ENCODE results near the gene SLC35G1. TPM values are rescaled to one million over a fixed set of nuclear protein-coding genes. Genes with fewer than 3 reads are reported as not detected.

SLC35G1 gene
- polyA plus RNA-seq, 3 donors: 0.90 to 4.0 (median 2.7) TPM

DNA sequence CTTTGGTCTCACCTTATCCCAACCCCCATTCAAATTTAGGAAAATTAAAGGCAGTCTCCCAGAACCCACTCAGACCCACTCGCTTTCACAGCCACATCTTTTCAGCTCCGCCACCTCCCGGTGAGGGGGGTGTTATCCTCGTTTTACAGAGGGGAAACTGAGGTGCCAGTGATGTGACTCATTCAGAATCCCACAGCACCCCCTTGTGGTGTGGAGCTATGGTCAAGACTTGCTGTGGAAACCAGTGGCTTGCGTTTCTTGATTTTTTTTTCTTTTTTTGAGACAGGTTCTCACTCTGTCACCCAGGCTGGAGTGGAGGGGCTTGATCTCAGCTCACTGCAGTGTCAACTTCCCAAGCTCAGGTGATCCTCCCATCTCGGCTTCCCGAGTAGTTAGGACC lies 27.6 kb downstream of the SLC35G1 start:
- H3K27ac ChIP-seq (ENCODE audit: low read depth, low read length): no peak overlapping the region
- 82 to 90% (median 89%) methylated on average over 7 of the region's 7 CpGs for WGBS, 3 donors

DNA sequence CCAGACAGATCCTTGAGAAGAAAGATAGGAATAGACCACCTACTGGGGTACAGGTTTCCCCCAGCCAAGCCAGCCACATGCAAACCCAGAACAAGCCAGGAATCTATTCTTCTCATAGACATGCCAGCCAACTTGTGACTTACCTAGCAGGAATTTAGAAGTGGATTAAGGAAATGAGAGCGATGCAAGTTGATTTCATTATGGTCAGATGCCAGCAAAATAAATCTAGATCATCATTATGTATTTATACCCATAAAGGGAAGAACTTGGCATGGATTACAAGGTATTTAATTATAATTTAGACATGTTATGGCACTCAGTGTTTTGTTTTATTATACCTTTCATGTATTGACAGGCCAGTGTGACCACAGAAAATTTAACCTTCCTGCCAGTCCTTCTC lies 32.8 kb downstream of the SLC35G1 start:
- WGBS, 3 donors: 89 to 98% (median 97%) methylated on average over 1 of the region's 1 CpG
- no peak overlapping the region for H3K27ac ChIP-seq (ENCODE audit: low read depth, low read length)

DNA sequence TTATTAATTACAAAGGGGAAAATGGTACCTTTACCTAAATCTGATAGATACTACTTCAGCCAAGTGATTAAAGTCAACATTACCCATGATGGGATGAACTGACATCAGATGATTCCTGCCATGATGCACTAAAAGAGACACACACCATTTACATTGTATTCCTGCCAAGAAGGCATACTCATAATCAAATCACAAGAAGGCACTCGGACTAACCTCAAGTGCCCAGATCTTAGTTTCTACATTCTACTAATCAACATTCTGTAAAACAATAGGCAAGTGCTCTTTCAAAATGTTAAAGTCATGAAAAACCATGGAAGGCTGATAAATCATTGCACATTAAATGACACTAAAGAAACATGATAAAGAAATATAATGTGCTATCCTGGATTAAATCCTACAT lies 44.4 kb downstream of the SLC35G1 start:
- WGBS, 3 donors: 85 to 94% (median 88%) methylated on average over 1 of the region's 1 CpG
- no peak overlapping the region for H3K27ac ChIP-seq (ENCODE audit: low read depth, low read length)

DNA sequence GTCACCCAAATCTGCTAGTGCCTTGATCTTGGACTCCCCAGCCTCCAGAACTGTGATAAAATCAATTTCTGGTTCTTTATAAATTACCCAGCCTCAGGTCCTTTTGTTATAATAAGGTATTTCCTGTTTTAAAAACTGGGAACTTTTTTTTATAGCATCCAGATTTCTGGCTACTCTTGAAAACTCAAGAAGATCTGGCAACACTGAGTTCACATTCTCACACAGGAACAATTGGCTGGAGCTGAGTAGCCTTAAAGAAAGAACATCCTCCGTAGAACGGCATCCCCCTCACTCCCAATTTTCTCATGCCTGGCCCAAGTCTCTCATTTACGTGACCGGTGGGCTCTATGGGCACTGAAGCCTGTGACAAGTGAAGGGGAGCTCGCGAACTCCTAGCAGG lies 47.1 kb downstream of the SLC35G1 start:
- 72 to 89% (median 80%) methylated on average over 6 of the region's 6 CpGs for WGBS, 3 donors
- no peak overlapping the region for H3K27ac ChIP-seq (ENCODE audit: low read depth, low read length)

DNA sequence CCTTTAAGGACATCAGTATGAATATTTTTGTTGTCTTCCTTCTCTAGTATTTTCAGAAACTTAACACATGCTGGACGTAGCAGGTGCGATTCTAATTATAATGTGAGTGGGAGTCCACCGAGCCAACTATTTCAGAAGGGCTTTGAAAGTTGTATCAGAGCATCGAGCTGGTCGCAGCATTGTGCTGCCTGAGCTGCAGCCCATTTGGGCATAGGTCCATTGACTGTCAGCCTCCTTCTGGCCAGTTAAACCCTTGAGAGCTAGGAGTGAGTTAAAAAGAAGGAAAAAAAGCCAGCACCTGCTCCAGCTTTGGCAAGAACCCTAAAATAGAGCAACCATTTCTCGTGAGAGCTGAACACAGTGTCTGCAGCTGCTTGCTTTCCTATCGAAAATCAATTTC lies 47.8 kb downstream of the SLC35G1 start:
- WGBS, 3 donors: 45 to 80% (median 77%) methylated on average over 7 of the region's 7 CpGs
- no peak overlapping the region for H3K27ac ChIP-seq (ENCODE audit: low read depth, low read length)

DNA sequence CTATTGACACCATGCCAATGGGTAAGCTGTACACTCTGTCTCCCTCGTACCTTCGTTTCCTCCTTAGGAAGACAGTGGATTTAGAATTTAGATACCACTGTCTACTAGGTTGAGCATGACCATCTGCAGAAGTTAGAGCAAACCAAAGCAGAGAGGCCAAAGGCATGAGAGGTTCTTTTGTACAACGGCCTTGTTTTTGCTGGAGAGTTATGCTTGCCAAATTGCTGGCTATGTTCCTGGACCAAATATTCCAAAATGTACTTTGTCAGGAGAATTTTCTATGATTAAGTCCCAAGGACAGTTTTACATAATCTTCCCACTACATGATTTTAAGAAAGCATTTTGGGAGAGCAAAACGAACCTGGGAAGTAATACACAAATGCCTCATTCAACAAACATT lies 52.0 kb downstream of the SLC35G1 start:
- H3K27ac ChIP-seq (ENCODE audit: low read depth, low read length): no peak overlapping the region
- 61 to 67% (median 66%) methylated on average over 4 of the region's 4 CpGs for WGBS, 3 donors

DNA sequence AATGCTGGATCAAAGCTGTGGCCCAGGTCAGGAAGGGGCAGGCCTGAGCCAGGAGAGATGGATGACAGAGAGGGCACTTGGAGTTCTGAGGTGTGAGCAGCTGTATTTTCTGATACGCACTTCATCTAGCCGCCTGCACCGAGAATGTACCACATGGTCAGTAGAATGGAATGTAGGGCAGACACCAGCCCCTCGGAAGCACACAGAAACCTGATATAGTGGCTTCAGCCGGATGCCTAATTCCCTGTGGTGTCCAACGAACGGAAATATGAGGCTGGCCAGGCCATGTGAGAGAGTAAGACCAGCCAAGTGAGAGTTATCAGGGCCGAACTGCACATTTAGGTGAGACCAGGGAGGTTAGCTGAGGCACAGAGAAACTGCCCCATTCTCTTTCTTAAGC lies 53.3 kb downstream of the SLC35G1 start:
- 51 to 72% (median 57%) methylated on average over 8 of the region's 8 CpGs for WGBS, 3 donors
- H3K27ac ChIP-seq (ENCODE audit: low read depth, low read length): no peak overlapping the region

DNA sequence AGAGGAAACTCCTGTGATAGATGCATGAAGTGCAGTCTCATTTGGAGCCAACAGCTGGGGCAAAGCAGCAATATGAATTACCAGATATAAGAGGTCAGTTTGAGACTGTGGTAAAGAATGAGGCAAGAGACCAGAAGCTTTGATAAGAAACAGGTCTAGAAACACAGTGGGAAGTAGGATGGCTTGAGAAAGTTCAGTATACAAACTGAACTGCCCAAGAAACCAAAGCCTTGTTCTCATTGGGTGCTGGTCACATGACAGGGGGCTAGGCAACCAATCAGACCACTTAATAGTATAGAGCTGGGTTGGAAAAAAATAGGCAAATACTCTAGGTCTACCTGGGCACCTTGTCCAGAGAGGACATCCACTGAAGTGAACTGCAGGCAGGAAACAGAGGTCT lies 53.7 kb downstream of the SLC35G1 start:
- no peak overlapping the region for H3K27ac ChIP-seq (ENCODE audit: low read depth, low read length)

DNA sequence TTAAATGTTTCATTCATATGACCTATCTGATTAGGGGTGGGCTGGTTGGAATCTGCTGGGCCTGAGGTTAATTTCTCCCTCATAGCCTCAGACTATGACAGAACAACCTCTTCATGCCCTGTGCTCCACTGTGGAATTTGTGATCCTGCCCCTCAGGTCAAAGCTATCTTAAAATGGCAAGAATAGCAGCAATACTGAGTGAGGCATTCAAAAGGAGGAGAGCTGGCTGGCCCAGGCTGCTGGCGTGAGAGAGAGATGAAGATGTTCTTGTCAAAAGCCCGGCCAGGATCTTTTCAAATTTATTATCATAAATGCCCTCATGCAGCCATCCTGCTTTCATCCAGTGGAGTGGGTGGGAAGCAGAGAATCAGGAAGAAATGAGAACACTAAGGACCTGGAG lies 58.1 kb downstream of the SLC35G1 start:
- WGBS, 3 donors: 79 to 84% (median 83%) methylated on average over 2 of the region's 2 CpGs

More for the DNA sequence above, 58.1 kb downstream of the SLC35G1 start:
- no peak overlapping the region for H3K27ac ChIP-seq (ENCODE audit: low read depth, low read length)

Other genes starting within 250 kb of the SLC35G1 start
- gene FRA10AC1, start 191.4 kb upstream of the SLC35G1 start, polyA plus RNA-seq: 10 to 100 TPM in 1 of 3 donors, 1 to 10 TPM in 2; 6.4 to 12.4 (median 6.7) TPM
- under 1 TPM in 2 of 3 donors, not detected in 1; 0.03 to 0.06 TPM for gene LGI1, start 136.0 kb upstream of the SLC35G1 start, polyA plus RNA-seq
- 1 to 10 TPM in 2 of 3 donors, under 1 TPM in 1; 0.93 to 2.4 (median 1.5) TPM for gene PLCE1, start 100.0 kb downstream of the SLC35G1 start, polyA plus RNA-seq